ENCODE measurements around the gene PDE4A. TPM values are rescaled to one million over a fixed set of nuclear protein-coding genes. Genes with fewer than 3 reads are reported as not detected.

PDE4A gene
- polyA plus RNA-seq, 2 of the 4 experiments (the other 2 are of a cell fraction), result 1.2 to 3.7 TPM

GRCh38 chr19:10513223-10513622 is 92.9 kb downstream of the PDE4A start (continued):
- TF ChIP-seq SMC3 (IDR thresholded peaks at IDR 0.05), result no peak
- TF ChIP-seq EHMT2 (IDR thresholded peaks at IDR 0.05; ENCODE audit: low read depth), result no peak
- TF ChIP-seq HOXB13 (CRISPR knock-in tag; IDR thresholded peaks at IDR 0.05; ENCODE audit: low read depth), result no peak

GRCh38 chr19:10514211-10515145 is 94.1 kb downstream of the PDE4A start:
- ATAC-seq (no peak), FAIRE-seq (no peak), DNase-seq (ENCODE audit: low read depth in 1 of 2, low spot score in 1 of 2) (no peak)
- ChIA-PET CTCF (interaction anchor here (1.1 kb wide), 1 partner anchor 13 kb away, joined by 4 read pairs; no protein-coding TSS in a partner anchor), POLR2A (no interaction called here)
- H3K4me3 ChIP-seq, result no peak overlapping the region
- WGBS (ENCODE audit: missing lambda C conversion rate), result 96% methylated on average over 85 of the region's 107 CpGs
- H3K9me3 ChIP-seq, result no peaks in the 10 kb centered on the region
- H3K27ac ChIP-seq, result no peak overlapping the region
- H3K4me1 ChIP-seq, result peaks cover 22% of the 10 kb centered on the region; the same call in 2 of the 3 replicates
- no peak for TF ChIP-seq NPAS2 (CRISPR knock-in tag; IDR thresholded peaks at IDR 0.05; ENCODE audit: borderline replicate concordance)
- no peak for TF ChIP-seq FOXS1 (CRISPR knock-in tag; IDR thresholded peaks at IDR 0.05)
- no peak for TF ChIP-seq ZFP36 (IDR thresholded peaks at IDR 0.05; ENCODE audit: borderline replicate concordance, partially characterized antibody)
- TF ChIP-seq POLR2AphosphoS2 (conservative IDR thresholded peaks at IDR 0.05; ENCODE audit: low read length), result no peak
- no peak for TF ChIP-seq NR3C1 (IDR thresholded peaks at IDR 0.05)
- no peak for TF ChIP-seq EHF (CRISPR knock-in tag; IDR thresholded peaks at IDR 0.05)
- no peak for TF ChIP-seq USF2 (IDR thresholded peaks at IDR 0.05)
- TF ChIP-seq REST (IDR thresholded peaks at IDR 0.05), result no peak
- no peak for TF ChIP-seq PBX3 (IDR thresholded peaks at IDR 0.05)
- no peak for TF ChIP-seq HOXB13 (CRISPR knock-in tag; IDR thresholded peaks at IDR 0.05; ENCODE audit: low read depth)
- no peak for TF ChIP-seq NFE2L2 (conservative IDR thresholded peaks at IDR 0.05; ENCODE audit: low read length)
- TF ChIP-seq ZSCAN20 (CRISPR knock-in tag; IDR thresholded peaks at IDR 0.05), result no peak
- no peak for TF ChIP-seq MAX (IDR thresholded peaks at IDR 0.05)
- no peak for TF ChIP-seq HOXB5 (CRISPR knock-in tag; IDR thresholded peaks at IDR 0.05)
- TF ChIP-seq MYC (IDR thresholded peaks at IDR 0.05; ENCODE audit: borderline replicate concordance, low read length), result no peak
- TF ChIP-seq FOSL2 (IDR thresholded peaks at IDR 0.05), result no peak
- TF ChIP-seq FOSL2 (CRISPR knock-in tag; IDR thresholded peaks at IDR 0.05), result no peak
- no peak for TF ChIP-seq CTCF (IDR thresholded peaks at IDR 0.05)
- no peak for TF ChIP-seq RNF2 (IDR thresholded peaks at IDR 0.05; ENCODE audit: borderline replicate concordance, low read depth)
- H3K4me2 ChIP-seq, result no peak overlapping the region

All from A549 (cell line).